HG03095 (cell line): ENCODE results near the gene POC1B.

Source experiments
- ATAC-seq: cut with Tn5 transposase; IDR thresholded peaks from one replicate; pipeline ENCODE4 v1.9.1; 2021; ENCODE audit warnings: moderate library complexity; ENCODE audit not compliant: unreplicated experiment

The POC1B gene

GRCh38 chr12:89389755-89390661 lies 135.8 kb downstream of the POC1B start:
- no peak for ATAC-seq

GRCh38 chr12:89386138-89386537 lies 139.7 kb downstream of the POC1B start:
- ATAC-seq: no peak

GRCh38 chr12:89384807-89385206 lies 141.0 kb downstream of the POC1B start:
- ATAC-seq: no peak

GRCh38 chr12:89384050-89384758 lies 141.6 kb downstream of the POC1B start:
- no peak for ATAC-seq

- ATAC-seq: no peak
These were observed 142.4 kb downstream of the POC1B start for GRCh38 chr12:89383235-89384049.

GRCh38 chr12:89382328-89382727 lies 143.5 kb downstream of the POC1B start:
- ATAC-seq: no peak

- ATAC-seq: no peak
These were observed 145.9 kb downstream of the POC1B start for GRCh38 chr12:89379839-89380467.

GRCh38 chr12:89379148-89379838 lies 146.6 kb downstream of the POC1B start:
- ATAC-seq: no peak

GRCh38 chr12:89376844-89377243 lies 149.0 kb downstream of the POC1B start:
- no peak for ATAC-seq

- no peak for ATAC-seq
These were observed 149.7 kb downstream of the POC1B start for GRCh38 chr12:89376202-89376529.

GRCh38 chr12:89373763-89374572 lies 151.9 kb downstream of the POC1B start:
- ATAC-seq: no peak

- ATAC-seq: no peak
These were observed 153.1 kb downstream of the POC1B start for GRCh38 chr12:89372584-89373370.

GRCh38 chr12:89370850-89371249 lies 155.0 kb downstream of the POC1B start:
- no peak for ATAC-seq

- no peak for ATAC-seq
These were observed 155.4 kb downstream of the POC1B start for GRCh38 chr12:89370421-89370831.
